Panc1 (cell line): ENCODE measurements around the gene CDH5. TPM values are rescaled to one million over a fixed set of nuclear protein-coding genes. Genes with fewer than 3 reads are reported as not detected.

Experiments used
- ATAC-seq: fragments of 200-7000 bp; cut with Tn5 transposase; 2 replicates; pipeline ENCODE4 v1.9.1; 2020; ENCODE audit warnings: mild to moderate bottlenecking, moderate library complexity
- BruUV-seq: library from RNA; stranded (reverse); fragments of 400-500 nt; replicated peaks from 2 replicates; lab custom pipeline; 2021; lab: Mats Ljungman, UMichigan
- CTCF ChIA-PET: fragments of 300-600 bp; sonication (Branson Sonifier 250); formaldehyde crosslinking; loops from one replicate; lab custom pipeline; 2022; ENCODE audit warnings: antibody characterized with exemption; lab: Charles Lee
- POLR2A ChIA-PET: fragments of 300-600 bp; sonication (Branson Sonifier 250); formaldehyde crosslinking; loops from one replicate; lab custom pipeline; 2022; ENCODE audit warnings: antibody characterized with exemption; lab: Charles Lee
- DNase-seq: peaks from one replicate; pipeline ENCODE4 v3.0.0-alpha.2; 2010; ENCODE audit warnings: low read depth, low spot score
- H3K27ac ChIP-seq: 2 replicates; pipeline ENCODE4 v1.5.1; 2011; ENCODE audit warnings: mild to moderate bottlenecking, low read length, inconsistent platforms
- H3K27me3 ChIP-seq: fragments of 200-500 bp; sonication (Bioruptor generic); 2 replicates; pipeline ENCODE4 v1.6.0; 2014; ENCODE audit warnings: low read length, inconsistent platforms; ENCODE audit not compliant: control insufficient read depth, insufficient read depth
- H3K36me3 ChIP-seq: fragments of 200-500 bp; sonication (Bioruptor generic); 2 replicates; pipeline ENCODE4 v1.5.1; 2014; ENCODE audit warnings: inconsistent platforms, mild to moderate bottlenecking, low read length, moderate library complexity; ENCODE audit not compliant: control insufficient read depth, insufficient read depth
- H3K4me1 ChIP-seq: 2 replicates; pipeline ENCODE4 v1.5.1; 2011; ENCODE audit warnings: inconsistent platforms, mild to moderate bottlenecking, low read length, moderate library complexity; ENCODE audit not compliant: control insufficient read depth, insufficient read depth
- H3K4me3 ChIP-seq, 2 experiments: 2 replicates each; pipeline ENCODE4 v1.5.1; 2011 to 2012; ENCODE audit warnings: low read depth in 2 of 2, low read length in 2 of 2, mild to moderate bottlenecking in 2 of 2, inconsistent platforms in 1 of 2, moderate library complexity in 1 of 2
- H3K9me3 ChIP-seq: fragments of 200-500 bp; sonication (Bioruptor generic); 2 replicates; pipeline ENCODE4 v1.5.1; 2014; ENCODE audit warnings: low read depth, mild to moderate bottlenecking, inconsistent platforms, low read length, moderate library complexity; ENCODE audit not compliant: control insufficient read depth, insufficient read depth
- POLR2AphosphoS5 ChIP-seq: IDR thresholded peaks from 2 replicates; pipeline ENCODE4 v1.6.1; 2012; ENCODE audit warnings: mild to moderate bottlenecking, low read depth, low read length, moderate library complexity
- SIN3A ChIP-seq: IDR thresholded peaks from 2 replicates; pipeline ENCODE4 v1.6.1; 2012; ENCODE audit warnings: low read depth, mild to moderate bottlenecking, low read length, moderate library complexity, borderline replicate concordance; ENCODE audit not compliant: insufficient read depth
- TCF7L2 ChIP-seq: IDR thresholded peaks from 2 replicates; pipeline ENCODE4 v1.6.1; 2011; ENCODE audit warnings: mild to moderate bottlenecking, low read depth, low read length, inconsistent platforms
- in situ Hi-C: cut with HindIII; loops from 2 replicates; pipeline ENCODE4 v1.10.0; 2016; ENCODE audit warnings: low sequenced_read_pairs, low pct_unique_long_range_greater_than_20kb
- intact Hi-C: fragments of 100-400 bp; cut with micrococcal nuclease; formaldehyde crosslinking; loops from one replicate; pipeline ENCODE4 v1.10.0; 2022; ENCODE audit not compliant: unreplicated experiment
- total RNA-seq: library from RNA; stranded (reverse); gene quantifications from one replicate; pipeline ENCODE4 v1.2.1, GENCODE V29; 2021; ENCODE audit not compliant: unreplicated experiment
- TF ChIP-seq, protein P1 (sequence below): fragments of 450-650 bp; IDR thresholded peaks from 2 replicates; pipeline ENCODE4 v1.5.1; 2017; ENCODE audit warnings: mild to moderate bottlenecking
- TF ChIP-seq, protein P2 (sequence below), 2 experiments: IDR thresholded peaks; 2 replicates each; pipeline ENCODE4 v1.6.1; 2011 to 2012; ENCODE audit warnings: low read depth in 2 of 2, control low read depth in 1 of 2, low read length in 1 of 2, mild to moderate bottlenecking in 1 of 2, moderate library complexity in 1 of 2; ENCODE audit not compliant: insufficient read depth in 1 of 2

Gene CDH5
- total RNA-seq, 1 experiment from 2014 or later = 0.18 TPM

DNA sequence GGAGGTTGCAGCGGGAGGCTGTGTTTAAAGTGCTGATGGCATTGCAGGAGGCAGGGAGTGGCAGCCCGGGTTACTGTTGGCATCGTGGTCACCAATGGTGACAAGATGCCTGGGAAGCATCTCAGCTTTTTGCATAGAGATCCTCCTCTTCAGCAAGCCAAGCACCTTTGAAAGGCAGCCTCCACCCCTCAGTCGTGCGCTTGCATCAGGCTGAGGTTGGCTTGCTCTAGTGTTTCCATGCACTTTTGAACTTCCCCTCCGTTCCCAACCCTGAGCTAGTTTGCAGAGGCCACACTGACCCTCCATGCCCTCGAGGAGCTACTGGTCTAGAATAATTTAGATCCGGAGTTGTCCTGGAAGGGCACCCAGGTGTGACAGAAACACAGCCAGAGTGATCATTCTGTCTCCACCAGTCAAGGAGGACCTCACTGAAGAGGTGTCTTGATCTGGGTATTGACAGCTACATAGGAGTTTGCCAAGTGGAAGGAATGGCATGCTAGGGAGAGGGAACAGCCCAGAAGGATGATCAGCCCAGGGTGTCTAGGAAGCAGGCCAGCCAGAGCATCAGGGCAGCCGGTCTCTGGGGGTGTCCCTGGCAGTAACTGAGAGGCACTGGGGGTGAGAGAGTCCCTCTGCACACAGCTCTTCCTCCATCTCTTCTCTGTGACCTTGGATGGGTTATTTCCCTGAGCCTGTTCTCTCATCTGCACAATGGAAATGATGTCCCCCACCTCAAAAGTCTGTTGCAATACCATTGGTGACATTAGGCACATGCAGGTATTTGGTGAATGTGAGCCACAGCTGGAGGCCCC is 68.3 kb downstream of the CDH5 start:
- Histone ChIP-seq H3K27me3 (peaks cover 2% of the 10 kb centered on the region), H3K4me3 (no peak overlapping the region), H3K27ac (no peak overlapping the region), H3K9me3 (no peaks in the 10 kb centered on the region), H3K4me1 (no peaks in the 10 kb centered on the region), H3K36me3 (no peaks in the 10 kb centered on the region)
- DNase-seq (no peak), ATAC-seq (no peak)
- TF ChIP-seq TCF7L2 (no peak), SIN3A (no peak), POLR2AphosphoS5 (no peak)
- TF ChIP-seq, protein P1, sequence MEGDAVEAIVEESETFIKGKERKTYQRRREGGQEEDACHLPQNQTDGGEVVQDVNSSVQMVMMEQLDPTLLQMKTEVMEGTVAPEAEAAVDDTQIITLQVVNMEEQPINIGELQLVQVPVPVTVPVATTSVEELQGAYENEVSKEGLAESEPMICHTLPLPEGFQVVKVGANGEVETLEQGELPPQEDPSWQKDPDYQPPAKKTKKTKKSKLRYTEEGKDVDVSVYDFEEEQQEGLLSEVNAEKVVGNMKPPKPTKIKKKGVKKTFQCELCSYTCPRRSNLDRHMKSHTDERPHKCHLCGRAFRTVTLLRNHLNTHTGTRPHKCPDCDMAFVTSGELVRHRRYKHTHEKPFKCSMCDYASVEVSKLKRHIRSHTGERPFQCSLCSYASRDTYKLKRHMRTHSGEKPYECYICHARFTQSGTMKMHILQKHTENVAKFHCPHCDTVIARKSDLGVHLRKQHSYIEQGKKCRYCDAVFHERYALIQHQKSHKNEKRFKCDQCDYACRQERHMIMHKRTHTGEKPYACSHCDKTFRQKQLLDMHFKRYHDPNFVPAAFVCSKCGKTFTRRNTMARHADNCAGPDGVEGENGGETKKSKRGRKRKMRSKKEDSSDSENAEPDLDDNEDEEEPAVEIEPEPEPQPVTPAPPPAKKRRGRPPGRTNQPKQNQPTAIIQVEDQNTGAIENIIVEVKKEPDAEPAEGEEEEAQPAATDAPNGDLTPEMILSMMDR = no peak
- TF ChIP-seq, protein P2, sequence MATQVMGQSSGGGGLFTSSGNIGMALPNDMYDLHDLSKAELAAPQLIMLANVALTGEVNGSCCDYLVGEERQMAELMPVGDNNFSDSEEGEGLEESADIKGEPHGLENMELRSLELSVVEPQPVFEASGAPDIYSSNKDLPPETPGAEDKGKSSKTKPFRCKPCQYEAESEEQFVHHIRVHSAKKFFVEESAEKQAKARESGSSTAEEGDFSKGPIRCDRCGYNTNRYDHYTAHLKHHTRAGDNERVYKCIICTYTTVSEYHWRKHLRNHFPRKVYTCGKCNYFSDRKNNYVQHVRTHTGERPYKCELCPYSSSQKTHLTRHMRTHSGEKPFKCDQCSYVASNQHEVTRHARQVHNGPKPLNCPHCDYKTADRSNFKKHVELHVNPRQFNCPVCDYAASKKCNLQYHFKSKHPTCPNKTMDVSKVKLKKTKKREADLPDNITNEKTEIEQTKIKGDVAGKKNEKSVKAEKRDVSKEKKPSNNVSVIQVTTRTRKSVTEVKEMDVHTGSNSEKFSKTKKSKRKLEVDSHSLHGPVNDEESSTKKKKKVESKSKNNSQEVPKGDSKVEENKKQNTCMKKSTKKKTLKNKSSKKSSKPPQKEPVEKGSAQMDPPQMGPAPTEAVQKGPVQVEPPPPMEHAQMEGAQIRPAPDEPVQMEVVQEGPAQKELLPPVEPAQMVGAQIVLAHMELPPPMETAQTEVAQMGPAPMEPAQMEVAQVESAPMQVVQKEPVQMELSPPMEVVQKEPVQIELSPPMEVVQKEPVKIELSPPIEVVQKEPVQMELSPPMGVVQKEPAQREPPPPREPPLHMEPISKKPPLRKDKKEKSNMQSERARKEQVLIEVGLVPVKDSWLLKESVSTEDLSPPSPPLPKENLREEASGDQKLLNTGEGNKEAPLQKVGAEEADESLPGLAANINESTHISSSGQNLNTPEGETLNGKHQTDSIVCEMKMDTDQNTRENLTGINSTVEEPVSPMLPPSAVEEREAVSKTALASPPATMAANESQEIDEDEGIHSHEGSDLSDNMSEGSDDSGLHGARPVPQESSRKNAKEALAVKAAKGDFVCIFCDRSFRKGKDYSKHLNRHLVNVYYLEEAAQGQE (IDR thresholded peaks at IDR 0.05; ENCODE audit: insufficient read depth in 1 of 2, low read depth in 2 of 2, low read length in 1 of 2) = no peak
- BruUV-seq = no TSS peak
- in situ Hi-C loops = no loop called here
- CTCF ChIA-PET = no interaction called here
- intact Hi-C loops = no loop called here
- POLR2A ChIA-PET = no interaction called here

DNA sequence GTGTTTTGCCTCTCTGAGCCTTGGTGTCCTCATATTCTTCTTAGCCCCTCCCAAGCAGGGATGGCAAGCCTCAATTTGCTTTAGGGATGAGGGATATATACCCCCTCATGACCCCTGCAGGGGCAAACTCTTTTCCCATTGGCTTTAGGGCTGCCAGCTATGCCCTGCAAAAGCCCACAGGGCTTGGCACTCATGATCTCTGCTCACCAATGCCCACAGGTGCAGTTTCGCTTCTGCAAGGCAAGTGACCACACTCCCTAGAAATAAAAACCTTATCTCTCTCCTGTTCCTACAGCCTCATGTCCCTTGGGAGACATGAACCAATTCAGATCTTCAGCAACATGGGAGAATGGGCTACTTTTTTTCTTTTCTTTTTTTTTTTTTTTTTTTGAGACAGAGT is 69.4 kb downstream of the CDH5 start:
- DNase-seq = no peak
- intact Hi-C loops (no loop called here), in situ Hi-C loops (no loop called here)
- H3K36me3 ChIP-seq = no peaks in the 10 kb centered on the region
- H3K27me3 ChIP-seq = no peaks in the 10 kb centered on the region
- POLR2A ChIA-PET = no interaction called here
- CTCF ChIA-PET = no interaction called here
- no TSS peak for BruUV-seq
- no peak for ATAC-seq
- H3K4me1 ChIP-seq = no peaks in the 10 kb centered on the region
- no peak overlapping the region for H3K27ac ChIP-seq
- TF ChIP-seq POLR2AphosphoS5 (no peak), TCF7L2 (no peak), SIN3A (no peak)
- TF ChIP-seq, protein P2 (IDR thresholded peaks at IDR 0.05; ENCODE audit: insufficient read depth in 1 of 2, low read depth in 2 of 2, low read length in 1 of 2) = no peak
- TF ChIP-seq, protein P1 = no peak
- no peaks in the 10 kb centered on the region for H3K9me3 ChIP-seq
- no peak overlapping the region for H3K4me3 ChIP-seq
